Fibroblast of gingiva (primary cell): Measurements from ENCODE around the gene COLEC11.
A peak's percentile ranks its signal among the peaks of the same experiment; 100 is the strongest.
"Not testable (repeated sequence)": the region's sequence is repeated elsewhere in the genome, so short reads cannot be mapped to it uniquely, and the experiment has no call there.

ENCODE experiments used
- DNase-seq: peaks from one replicate; pipeline ENCODE4 v3.0.0-alpha.2; 2011; ENCODE audit warnings: low read depth

COLEC11 gene

GRCh38 chr2:3594493-3595281 is at the start of gene COLEC11:
Gene COLEC11 (plus strand): TSS chr2:3595112. CDS start chr2:3604341, 9,229 bp downstream.
- no peak for DNase-seq

- no peak for DNase-seq
Observed at GRCh38 chr2:3545788-3546478, 49.0 kb upstream of the COLEC11 start.

DNA sequence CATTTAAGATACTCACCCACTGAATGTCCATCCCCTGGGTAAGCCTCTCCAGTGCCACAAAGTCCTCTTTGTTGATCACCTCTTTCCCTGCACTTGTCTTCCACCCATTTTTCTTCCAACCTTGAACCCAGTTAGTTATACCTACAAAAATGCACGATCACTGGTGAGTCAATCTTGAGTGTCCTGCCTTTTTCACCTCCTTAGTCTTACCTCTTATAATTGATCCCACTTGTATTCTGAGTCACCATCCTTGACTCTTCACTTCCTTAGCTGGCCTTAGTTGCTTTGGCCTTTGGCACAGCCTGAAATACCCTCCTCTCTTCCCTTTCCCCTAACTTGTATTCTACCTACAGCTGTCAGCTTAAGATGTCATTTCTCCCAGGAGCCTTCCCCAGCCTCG is 47.0 kb upstream of the COLEC11 start:
- DNase-seq: no peak

GRCh38 chr2:3553946-3554345 is 41.0 kb upstream of the COLEC11 start:
- no peak for DNase-seq

DNA sequence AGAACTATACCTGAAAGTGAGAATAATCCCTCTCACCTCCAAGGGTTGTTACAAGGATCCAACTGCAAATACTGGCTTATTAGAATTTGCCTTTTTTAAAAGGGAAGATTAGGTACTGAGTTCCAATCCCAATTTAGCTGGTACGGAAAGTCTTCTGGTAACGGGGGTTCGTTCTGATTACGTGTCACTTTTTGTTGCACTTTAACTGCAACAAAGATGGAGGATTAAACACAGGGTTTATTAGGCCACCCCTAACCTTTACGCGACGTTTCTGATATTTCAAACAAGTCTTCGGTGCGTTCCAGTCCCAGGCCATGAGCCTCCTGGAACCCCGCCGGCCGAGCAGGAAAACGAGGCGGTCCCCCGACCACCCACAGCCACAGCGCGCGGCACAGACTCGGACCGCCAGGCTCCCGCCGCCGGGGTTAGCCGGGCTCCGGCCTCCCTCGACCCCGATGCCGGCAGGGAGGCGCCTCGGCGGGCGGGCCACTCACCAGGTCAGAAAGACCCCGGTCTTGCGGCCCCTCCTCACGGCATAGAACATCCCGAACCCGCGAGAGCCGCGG is 37.2 kb upstream of the COLEC11 start:
- no peak for DNase-seq

DNA sequence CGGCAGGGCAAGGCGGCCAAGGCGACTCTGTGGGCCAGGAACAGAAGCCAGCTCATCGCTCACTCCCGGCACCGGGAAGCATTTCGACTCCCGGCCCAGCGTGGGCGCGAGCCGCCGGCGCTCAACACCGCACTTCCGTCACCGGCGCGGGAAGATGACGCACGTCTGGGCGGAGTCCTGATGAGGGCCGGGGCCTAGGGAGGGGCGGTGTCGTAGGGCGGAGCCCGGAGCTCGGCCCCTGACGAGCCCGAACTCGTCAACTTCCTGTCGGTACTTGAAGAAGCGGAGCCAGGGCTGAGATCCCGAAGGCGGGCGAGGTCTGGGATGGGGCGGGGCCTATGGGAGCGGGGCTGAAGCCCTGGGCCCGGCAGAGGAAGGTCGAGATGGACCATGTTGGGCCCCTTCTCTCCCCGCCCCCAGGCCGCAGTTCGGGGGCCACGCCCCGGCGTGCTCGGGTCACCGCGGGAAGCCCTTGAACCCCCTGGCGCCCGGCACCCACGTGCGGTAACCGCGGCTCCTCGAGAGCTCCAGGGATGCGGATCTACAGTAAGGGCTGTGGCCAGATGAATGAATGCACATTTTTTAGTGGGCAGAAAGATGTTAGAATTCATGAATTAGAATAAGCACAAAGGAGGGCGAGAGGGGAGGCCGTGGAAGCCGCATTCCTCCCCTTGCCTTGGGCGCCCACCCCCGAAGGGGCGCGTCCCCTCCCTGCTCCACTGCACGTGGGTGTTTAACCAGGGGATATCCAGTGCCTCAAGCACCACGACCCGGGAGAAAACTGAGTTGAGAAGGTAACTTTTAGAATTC is 36.5 kb upstream of the COLEC11 start, which contains the start of gene RNASEH1:
RNASEH1 (minus strand) TSS at position 129 of the 810 bp plus-strand sequence; CDS start at position 56, 73 bp downstream.
- peak; percentile 99 for DNase-seq

DNA sequence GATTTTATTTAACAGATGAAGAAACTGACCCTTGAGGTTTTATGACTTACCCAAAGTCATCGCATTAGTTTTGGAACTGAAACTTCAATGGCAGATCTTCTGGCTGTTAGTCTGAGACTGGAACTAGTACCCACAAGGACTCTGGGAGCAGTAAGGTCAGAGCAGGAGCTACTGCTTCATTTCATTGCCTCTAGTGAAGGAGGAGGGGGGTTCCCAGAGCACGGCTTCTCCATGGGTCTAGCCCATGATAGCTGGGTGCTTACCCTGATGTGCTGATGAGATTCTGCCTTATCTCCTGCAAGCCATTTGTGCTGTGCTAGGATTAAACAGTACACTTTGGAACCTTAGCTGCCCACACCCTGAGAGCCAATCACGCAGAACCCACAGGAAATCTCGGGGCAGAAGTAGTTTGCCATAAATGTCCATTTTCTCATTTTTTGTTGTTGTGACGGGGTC is 31.4 kb upstream of the COLEC11 start:
- no peak for DNase-seq

- DNase-seq: no peak
Observed at GRCh38 chr2:3565117-3565516, 29.8 kb upstream of the COLEC11 start.

- no peak for DNase-seq
Observed at GRCh38 chr2:3566806-3567205, 28.1 kb upstream of the COLEC11 start.

GRCh38 chr2:3569656-3570055 is 25.3 kb upstream of the COLEC11 start:
- DNase-seq: not testable (repeated sequence)

DNA sequence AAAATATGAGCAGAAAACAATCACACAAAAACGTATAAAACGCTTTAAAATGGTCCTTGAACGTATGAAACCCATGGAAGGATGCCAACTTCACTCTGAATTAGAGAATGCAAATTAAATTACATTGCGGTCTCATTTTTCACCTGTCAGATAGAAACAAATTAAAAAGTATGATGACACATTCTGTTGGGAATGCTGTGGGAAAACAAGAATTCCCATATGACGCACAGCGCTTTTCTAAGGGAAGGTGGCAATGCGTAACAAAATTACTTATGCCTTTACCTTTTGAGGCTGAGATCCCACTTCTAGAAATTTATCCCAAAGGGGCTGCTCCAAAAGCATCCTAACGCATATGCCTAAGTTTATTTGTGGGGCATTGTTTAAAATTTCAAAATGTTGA is 23.6 kb upstream of the COLEC11 start:
- DNase-seq: no peak

DNA sequence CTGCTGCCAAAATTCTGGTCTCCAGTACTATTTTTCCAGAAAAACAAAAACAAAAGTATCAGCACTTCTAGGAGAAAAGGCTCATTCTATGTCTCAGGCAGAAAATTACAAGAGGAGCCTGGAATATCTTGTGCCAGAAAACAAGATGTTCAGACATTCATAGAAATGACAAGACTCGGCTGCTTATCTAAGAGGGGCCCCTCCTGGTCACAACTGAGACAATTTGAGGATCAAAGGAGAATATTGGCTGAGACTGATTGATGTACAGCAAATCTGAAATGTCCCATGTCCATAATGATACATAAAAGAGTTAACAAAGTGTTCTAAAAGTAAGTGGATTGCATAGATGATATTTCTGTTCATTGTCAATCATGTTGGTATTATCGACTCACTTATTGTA is 22.3 kb upstream of the COLEC11 start:
- DNase-seq: no peak

GRCh38 chr2:3574155-3574554 is 20.8 kb upstream of the COLEC11 start:
- no peak for DNase-seq

DNA sequence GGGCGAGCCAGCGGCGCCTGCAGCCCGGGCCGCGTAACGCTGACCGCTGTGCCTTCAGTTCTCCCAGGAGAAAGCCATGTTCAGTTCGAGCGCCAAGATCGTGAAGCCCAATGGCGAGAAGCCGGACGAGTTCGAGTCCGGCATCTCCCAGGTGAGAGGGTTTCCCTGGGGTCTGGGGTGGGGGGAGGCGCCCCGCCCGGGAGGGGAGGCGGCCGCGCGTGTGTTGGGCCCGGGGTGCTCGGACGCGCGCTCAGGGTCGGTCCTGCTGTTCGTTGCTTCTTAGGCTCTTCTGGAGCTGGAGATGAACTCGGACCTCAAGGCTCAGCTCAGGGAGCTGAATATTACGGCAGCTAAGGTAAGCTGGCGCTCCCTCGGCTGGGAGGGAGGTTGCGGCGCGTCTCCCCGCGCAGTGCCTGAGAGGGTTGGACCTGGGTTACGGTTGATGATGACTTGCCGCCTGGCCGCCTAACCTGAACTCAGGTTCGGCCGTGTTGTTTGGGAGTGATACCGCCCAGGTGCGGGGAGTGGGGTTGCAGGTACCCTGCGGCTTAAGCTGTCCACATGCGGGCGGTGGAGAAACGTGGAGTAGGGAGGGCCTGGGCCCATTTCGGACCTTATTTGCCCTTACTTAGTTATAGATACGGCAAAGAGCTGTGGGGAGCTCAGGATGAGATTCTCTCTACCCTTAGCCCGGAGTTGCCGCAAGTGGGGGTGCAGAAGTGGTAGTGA is 19.2 kb upstream of the COLEC11 start:
- no peak for DNase-seq

- DNase-seq: not testable (repeated sequence)
Observed at GRCh38 chr2:3576263-3576630, 18.7 kb upstream of the COLEC11 start.

DNA sequence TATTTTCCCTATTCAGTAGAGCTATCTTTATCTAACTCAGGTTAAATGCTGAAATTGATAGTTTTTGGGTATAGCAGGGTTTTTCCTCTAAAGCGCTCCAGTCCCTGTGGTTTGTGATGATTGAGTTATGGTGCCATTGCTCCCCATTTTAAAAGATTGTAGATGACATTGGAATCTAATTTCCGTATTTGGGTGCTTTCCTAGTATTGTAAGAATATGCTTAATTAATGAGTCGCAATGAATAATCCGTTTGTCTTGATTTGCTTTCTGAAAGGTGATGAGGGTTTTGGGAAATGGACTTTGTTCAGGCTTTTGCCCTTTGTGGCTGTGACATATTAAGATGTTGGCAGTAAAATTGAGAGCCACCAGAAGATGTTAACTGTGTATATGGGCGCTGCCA is 15.9 kb upstream of the COLEC11 start:
- DNase-seq: no peak

DNA sequence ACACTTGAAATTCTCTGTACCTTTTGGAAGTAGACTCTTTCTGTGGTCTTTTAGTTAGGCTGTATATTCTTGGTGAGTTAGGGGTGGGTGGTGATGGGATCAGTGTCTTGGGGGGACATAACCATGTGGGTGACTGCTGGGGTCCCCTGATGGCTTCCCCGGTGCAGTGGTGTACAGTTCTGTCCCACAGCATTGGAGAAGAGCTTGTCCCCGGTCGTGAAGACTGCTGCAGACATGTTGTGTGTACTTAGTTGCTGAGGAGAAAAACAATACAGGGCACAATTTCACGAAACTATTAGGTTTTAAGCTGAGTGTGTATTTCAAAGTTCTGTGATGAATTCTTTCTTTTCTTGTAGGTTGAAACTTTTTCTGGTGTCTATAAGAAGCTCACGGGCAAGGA is 14.5 kb upstream of the COLEC11 start:
- DNase-seq: no peak

DNA sequence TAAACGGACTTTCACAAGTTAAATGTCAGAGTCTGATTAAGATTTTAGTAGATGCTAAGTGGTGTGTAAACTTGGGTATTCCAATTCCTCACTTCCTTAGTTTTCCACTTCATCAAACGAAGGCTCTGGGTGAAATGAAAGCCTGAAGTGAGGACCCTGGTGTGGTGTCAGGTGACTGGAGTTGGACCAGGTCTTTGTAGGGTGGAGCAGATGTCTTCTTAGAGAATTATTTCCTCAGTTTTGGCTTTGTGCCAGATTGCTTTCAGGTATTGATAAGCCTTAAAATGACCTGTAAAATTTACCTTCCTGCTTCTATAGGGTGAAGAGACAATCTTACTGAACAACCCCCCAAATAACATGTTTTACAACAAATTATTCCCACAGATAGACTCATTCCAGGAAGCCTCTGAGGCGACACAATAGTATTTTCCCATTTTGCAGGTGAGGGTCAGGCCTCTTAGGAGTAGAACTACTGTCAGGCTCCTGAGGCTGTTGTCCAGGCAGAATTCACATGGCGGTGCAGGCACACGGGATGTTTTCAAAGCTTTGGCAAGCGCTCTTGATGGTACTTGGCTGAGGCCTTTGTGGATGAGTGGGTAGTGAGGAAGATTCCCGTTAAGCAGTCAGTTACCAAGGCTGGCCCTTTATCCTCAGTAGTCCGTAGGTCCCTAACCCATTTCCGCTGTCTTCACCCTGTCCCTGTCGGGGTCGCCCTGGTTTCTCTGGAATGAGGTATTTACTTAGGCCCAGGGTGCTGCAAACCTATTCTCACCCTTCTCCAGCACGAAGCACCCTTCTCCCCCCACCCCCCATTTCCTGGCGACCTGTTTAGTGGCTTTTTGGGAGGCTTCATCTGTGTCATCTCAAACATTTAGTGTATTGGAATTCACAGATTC is 13.3 kb upstream of the COLEC11 start:
- DNase-seq: no peak

DNA sequence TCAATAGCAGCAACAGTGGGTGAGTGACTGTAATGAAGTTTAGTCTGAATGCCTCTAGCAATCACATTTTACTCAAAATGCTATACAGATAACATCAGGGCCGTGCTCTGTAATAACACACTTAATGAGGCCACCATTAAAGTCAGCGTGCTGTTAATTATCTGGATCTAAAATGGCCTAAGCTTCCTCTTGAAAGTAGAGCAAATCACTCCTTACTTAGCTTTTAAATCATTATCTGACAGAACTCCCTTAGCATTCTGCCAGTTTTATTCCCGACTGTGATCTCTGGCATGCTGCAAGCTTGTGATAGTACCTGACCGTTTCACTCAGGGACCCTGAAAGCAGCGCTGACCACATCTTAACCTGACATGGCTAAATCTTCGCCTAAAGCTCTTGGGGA is 10.8 kb upstream of the COLEC11 start:
- DNase-seq: no peak

DNA sequence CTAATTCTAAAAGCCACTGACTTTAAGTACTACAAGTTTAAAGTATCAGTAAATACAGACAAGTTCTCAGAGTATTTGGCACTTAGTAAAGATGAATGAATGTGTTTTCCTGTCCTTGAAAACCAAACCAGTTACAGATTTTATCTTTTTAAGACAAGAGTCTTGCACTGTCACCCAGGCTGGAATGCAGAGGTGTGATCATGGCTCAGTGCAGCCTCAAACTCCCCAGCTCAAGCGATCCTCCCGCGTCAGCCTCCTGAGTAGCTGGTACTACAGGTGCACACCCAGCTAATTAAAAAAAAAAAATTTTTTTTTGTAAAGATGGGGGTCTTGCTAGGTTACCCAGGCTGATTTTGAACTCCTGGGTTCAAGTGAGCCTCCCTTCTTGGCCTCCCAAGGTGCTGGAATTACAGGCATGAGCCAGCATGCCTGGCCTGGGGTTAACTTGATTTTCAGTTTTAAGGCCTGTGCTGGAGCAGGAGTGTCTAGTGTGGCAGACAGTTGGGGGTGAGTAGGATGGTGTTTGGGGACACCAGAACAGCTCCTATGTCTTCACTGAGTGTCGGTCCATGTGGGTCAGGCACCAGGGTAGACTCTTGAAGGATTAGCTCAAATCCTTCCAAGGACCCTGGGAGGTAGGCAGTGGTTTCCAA is 10.2 kb upstream of the COLEC11 start:
- no peak for DNase-seq
